ENCODE data around the gene SERGEF.
A peak's percentile ranks its signal among the peaks of the same experiment; 100 is the strongest.

- TF ChIP-seq SIN3A (IDR thresholded peaks at IDR 0.05; ENCODE audit: borderline replicate concordance, low read depth, low read length) (no peak), CTCF (CRISPR knock-in tag; IDR thresholded peaks at IDR 0.05) (peak; percentile 77), HNF4A (CRISPR knock-in tag; IDR thresholded peaks at IDR 0.05) (no peak), TP53 (CRISPR knock-in tag; conservative IDR thresholded peaks at IDR 0.05) (no peak), ZNF18 (CRISPR knock-in tag; IDR thresholded peaks at IDR 0.05; ENCODE audit: insufficient replicate concordance) (no peak), ZNF687 (CRISPR knock-in tag; IDR thresholded peaks at IDR 0.05) (no peak), HNRNPH1 (optimal IDR thresholded peaks at IDR 0.05; ENCODE audit: low read depth, low read length) (no peak), RAD21 (CRISPR knock-in tag; IDR thresholded peaks at IDR 0.05) (peak; percentile 41; the same call in 1 of the 2 replicates), ZNF354B (CRISPR knock-in tag; IDR thresholded peaks at IDR 0.05) (no peak), ZHX1 (CRISPR knock-in tag; IDR thresholded peaks at IDR 0.05; ENCODE audit: low read depth) (no peak), JUN (CRISPR knock-in tag; IDR thresholded peaks at IDR 0.05) (no peak), SOX6 (IDR thresholded peaks at IDR 0.05) (no peak), SOX6 (CRISPR knock-in tag; IDR thresholded peaks at IDR 0.05) (no peak), ZNF296 (CRISPR knock-in tag; conservative IDR thresholded peaks at IDR 0.05) (no peak)
Measured at GRCh38 chr11:17979770-17980371, 33.0 kb downstream of the SERGEF start.
